ENCODE results near the gene FUCA1. TPM values are rescaled to one million over a fixed set of nuclear protein-coding genes. Genes with fewer than 3 reads are reported as not detected.

The FUCA1 gene
- total and polyA plus RNA-seq, 2 donors (not counting 3 experiments of a cell fraction or from before 2014, with no cell fraction given) = 4.9 to 5.6 TPM

DNA sequence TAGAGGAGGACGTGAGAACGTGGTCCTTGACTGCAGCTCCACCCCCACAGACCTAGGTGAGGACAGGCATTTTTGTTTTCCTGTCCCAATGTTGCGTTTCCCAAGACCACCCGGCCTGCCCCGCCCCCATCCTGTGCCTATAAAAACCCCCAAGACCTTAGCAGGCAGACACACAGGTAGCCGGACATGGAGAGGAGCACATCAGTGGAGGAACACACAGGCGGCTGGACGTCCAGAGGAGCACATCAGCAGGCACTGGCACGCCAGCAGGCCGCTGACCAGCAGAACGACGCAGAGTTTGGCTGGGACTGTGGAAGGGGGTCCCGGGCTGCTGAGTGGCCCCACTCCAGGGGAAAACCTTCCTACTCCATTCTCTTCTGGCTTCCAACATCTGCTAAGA, 30.2 kb downstream of the FUCA1 start:
- Histone ChIP-seq H3K27me3 (ENCODE audit: control insufficient read depth in 2 of 2, insufficient read depth in 2 of 2, low read length in 2 of 2) (peaks cover 2 to 12% of the 10 kb centered on the region in 2 experiments), H3K9me3 (replicated peaks; ENCODE audit: control insufficient read depth, insufficient read depth, low read length) (no peaks in the 10 kb centered on the region), H3K9ac (replicated peaks; ENCODE audit: extremely low read depth, insufficient read depth, low read length) (no peak overlapping the region), H3K4me3 (replicated peaks in 1 of 3; ENCODE audit: insufficient read depth in 1 of 3, low read depth in 1 of 3, low read length in 3 of 3) (no peak overlapping the region), H3K36me3 (ENCODE audit: control insufficient read depth in 2 of 2, extremely low read depth in 1 of 2, insufficient read depth in 2 of 2, low read length in 2 of 2) (no peaks in the 10 kb centered on the region), H2AFZ (ENCODE audit: low read depth, low read length) (no peak overlapping the region), H4K20me1 (replicated peaks; ENCODE audit: control insufficient read depth, extremely low read depth, insufficient read depth, low read length) (no peaks in the 10 kb centered on the region), H3K4me1 (ENCODE audit: control insufficient read depth, extremely low read depth, insufficient read depth, low read length) (no peaks in the 10 kb centered on the region), H3K9me1 (replicated peaks; ENCODE audit: control insufficient read depth, extremely low read depth, insufficient read depth, low read length) (no peaks in the 10 kb centered on the region), H3K4me2 (ENCODE audit: insufficient read depth, low read length) (peak overlapping the region; percentile 16), H3K27ac (ENCODE audit: insufficient read depth, low read depth, low read length) (no peak overlapping the region), H3K79me2 (ENCODE audit: control insufficient read depth, insufficient read depth, low read length) (no peaks in the 10 kb centered on the region)
- no peak for TF ChIP-seq POLR2AphosphoS5 (IDR thresholded peaks at IDR 0.05; ENCODE audit: insufficient read depth, low read depth, low read length)
- no peak for TF ChIP-seq MYC (IDR thresholded peaks at IDR 0.05; ENCODE audit: low read depth, low read length)
- TF ChIP-seq CTCF (IDR thresholded peaks at IDR 0.05; ENCODE audit: extremely low read depth in 1 of 2, insufficient read depth in 1 of 2, low read depth in 1 of 2, low read length in 2 of 2) = no peak
- no peak for TF ChIP-seq FOS (IDR thresholded peaks at IDR 0.05; ENCODE audit: borderline replicate concordance, insufficient read depth, low read length)
- no peak for TF ChIP-seq JUN (IDR thresholded peaks at IDR 0.05; ENCODE audit: borderline replicate concordance, insufficient read depth, insufficient read length, low read depth)
- no peak for TF ChIP-seq POLR2A (IDR thresholded peaks at IDR 0.05; ENCODE audit: low read depth, low read length)
- TF ChIP-seq EZH2 (IDR thresholded peaks at IDR 0.05; ENCODE audit: borderline replicate concordance, low read depth, low read length, severe bottlenecking) = no peak
- no peak for TF ChIP-seq GATA2 (IDR thresholded peaks at IDR 0.05; ENCODE audit: insufficient read depth, insufficient read length, low read depth, low read length)
- TF ChIP-seq MAX (IDR thresholded peaks at IDR 0.05; ENCODE audit: insufficient read depth, insufficient read length) = no peak
- no TSS peak for BruUV-seq (replicated peaks)
- intact Hi-C loops (cut with micrococcal nuclease) (no loop called here), dilution Hi-C loops (cut with MboI; ENCODE audit: extremely low pct_ligation_motif_present, low sequenced_read_pairs) (no loop called here)
- CTCF ChIA-PET = interaction anchor here (1.5 kb wide), 1 partner anchor 66 kb away, joined by 4 read pairs; no protein-coding TSS in a partner anchor
- DNase-seq (ENCODE audit: low read depth, low spot score) (no peak), FAIRE-seq (no peak)
- POLR2A ChIA-PET = interaction anchor here (0.6 kb wide), 1 partner anchor 121 kb away, joined by 4 read pairs; no protein-coding TSS in a partner anchor
